Measurements from ENCODE around the gene LRP10. TPM values are rescaled to one million over a fixed set of nuclear protein-coding genes. Genes with fewer than 3 reads are reported as not detected.

LRP10 gene
- total RNA-seq, 1 experiment from 2014 or later: 78.3 TPM

- CTCF ChIA-PET: interaction anchor here (0.6 to 1.0 kb wide), 3 partner anchors 14 to 462 kb away, joined by 3 to 9 read pairs (median 6); no protein-coding TSS in a partner anchor
- Histone ChIP-seq H3K27ac (ENCODE audit: low read length) (peak overlapping the region; percentile 68), H3K4me1 (ENCODE audit: control insufficient read depth, insufficient read depth, low read length) (no peaks in the 10 kb centered on the region; the same call in none of the 2 replicates), H3K9me3 (ENCODE audit: control insufficient read depth, insufficient read depth, low read depth, low read length) (no peaks in the 10 kb centered on the region), H3K27me3 (ENCODE audit: control insufficient read depth, insufficient read depth, low read length) (no peaks in the 10 kb centered on the region), H3K4me3 (ENCODE audit: low read depth in 2 of 2, low read length in 2 of 2) (peak overlapping the region; percentile 62 to 76), H3K36me3 (ENCODE audit: control insufficient read depth, insufficient read depth, low read length) (peaks cover 2% of the 10 kb centered on the region; the same call in 1 of the 2 replicates)
- BruUV-seq (replicated peaks): no TSS peak
- in situ Hi-C loops (cut with HindIII; ENCODE audit: low pct_unique_long_range_greater_than_20kb, low sequenced_read_pairs): no loop called here
- intact Hi-C loops (cut with micrococcal nuclease; ENCODE audit: unreplicated experiment): no loop called here
- no peak for DNase-seq (ENCODE audit: low read depth, low spot score)
- TF ChIP-seq TCF7L2 (IDR thresholded peaks at IDR 0.05; ENCODE audit: low read depth, low read length) (no peak), POLR2AphosphoS5 (IDR thresholded peaks at IDR 0.05; ENCODE audit: low read depth, low read length) (no peak), REST (IDR thresholded peaks at IDR 0.05; ENCODE audit: insufficient read depth in 1 of 2, low read depth in 2 of 2, low read length in 1 of 2) (no peak), SIN3A (IDR thresholded peaks at IDR 0.05; ENCODE audit: borderline replicate concordance, insufficient read depth, low read depth, low read length) (no peak)
- TF ChIP-seq, protein P1, sequence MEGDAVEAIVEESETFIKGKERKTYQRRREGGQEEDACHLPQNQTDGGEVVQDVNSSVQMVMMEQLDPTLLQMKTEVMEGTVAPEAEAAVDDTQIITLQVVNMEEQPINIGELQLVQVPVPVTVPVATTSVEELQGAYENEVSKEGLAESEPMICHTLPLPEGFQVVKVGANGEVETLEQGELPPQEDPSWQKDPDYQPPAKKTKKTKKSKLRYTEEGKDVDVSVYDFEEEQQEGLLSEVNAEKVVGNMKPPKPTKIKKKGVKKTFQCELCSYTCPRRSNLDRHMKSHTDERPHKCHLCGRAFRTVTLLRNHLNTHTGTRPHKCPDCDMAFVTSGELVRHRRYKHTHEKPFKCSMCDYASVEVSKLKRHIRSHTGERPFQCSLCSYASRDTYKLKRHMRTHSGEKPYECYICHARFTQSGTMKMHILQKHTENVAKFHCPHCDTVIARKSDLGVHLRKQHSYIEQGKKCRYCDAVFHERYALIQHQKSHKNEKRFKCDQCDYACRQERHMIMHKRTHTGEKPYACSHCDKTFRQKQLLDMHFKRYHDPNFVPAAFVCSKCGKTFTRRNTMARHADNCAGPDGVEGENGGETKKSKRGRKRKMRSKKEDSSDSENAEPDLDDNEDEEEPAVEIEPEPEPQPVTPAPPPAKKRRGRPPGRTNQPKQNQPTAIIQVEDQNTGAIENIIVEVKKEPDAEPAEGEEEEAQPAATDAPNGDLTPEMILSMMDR (IDR thresholded peaks at IDR 0.05): no peak
- POLR2A ChIA-PET: interaction anchor here (0.6 to 1.4 kb wide), 4 partner anchors 13 to 469 kb away, joined by 3 to 9 read pairs (median 4); no protein-coding TSS in a partner anchor
- ATAC-seq: peak; percentile 80
Observed at GRCh38 chr14:22837114-22837749, 34.3 kb upstream of the LRP10 start.

- BruUV-seq (replicated peaks): no TSS peak
- in situ Hi-C loops (cut with HindIII; ENCODE audit: low pct_unique_long_range_greater_than_20kb, low sequenced_read_pairs): no loop called here
- peak overlapping the region; percentile 68 for H3K27ac ChIP-seq (ENCODE audit: low read length)
- intact Hi-C loops (cut with micrococcal nuclease; ENCODE audit: unreplicated experiment): no loop called here
- ChIA-PET POLR2A (interaction anchor here (0.6 to 1.4 kb wide), 3 partner anchors 14 to 468 kb away, joined by 3 to 6 read pairs (median 3); no protein-coding TSS in a partner anchor), CTCF (interaction anchor here (0.6 to 1.0 kb wide), 3 partner anchors 14 to 18 kb away, joined by 3 to 9 read pairs (median 3); no protein-coding TSS in a partner anchor)
- DNase-seq (ENCODE audit: low read depth, low spot score) (no peak), ATAC-seq (peak; percentile 40; the same call in 1 of the 2 replicates)
- TF ChIP-seq TCF7L2 (IDR thresholded peaks at IDR 0.05; ENCODE audit: low read depth, low read length) (no peak), POLR2AphosphoS5 (IDR thresholded peaks at IDR 0.05; ENCODE audit: low read depth, low read length) (no peak), REST (IDR thresholded peaks at IDR 0.05; ENCODE audit: insufficient read depth in 1 of 2, low read depth in 2 of 2, low read length in 1 of 2) (no peak), SIN3A (IDR thresholded peaks at IDR 0.05; ENCODE audit: borderline replicate concordance, insufficient read depth, low read depth, low read length) (no peak)
- TF ChIP-seq, protein P1 (IDR thresholded peaks at IDR 0.05): no peak
- H3K27me3 ChIP-seq (ENCODE audit: control insufficient read depth, insufficient read depth, low read length): no peaks in the 10 kb centered on the region
- H3K36me3 ChIP-seq (ENCODE audit: control insufficient read depth, insufficient read depth, low read length): peaks cover 2% of the 10 kb centered on the region; the same call in 1 of the 2 replicates
- H3K9me3 ChIP-seq (ENCODE audit: control insufficient read depth, insufficient read depth, low read depth, low read length): no peaks in the 10 kb centered on the region
- peak overlapping the region; percentile 62 to 76 for H3K4me3 ChIP-seq (ENCODE audit: low read depth in 2 of 2, low read length in 2 of 2)
- H3K4me1 ChIP-seq (ENCODE audit: control insufficient read depth, insufficient read depth, low read length): no peaks in the 10 kb centered on the region; the same call in none of the 2 replicates
Observed at GRCh38 chr14:22837750-22838538, 33.6 kb upstream of the LRP10 start.

Measured in Panc1 (cell line).